Fibroblast of villous mesenchyme (primary cell): ENCODE measurements around the gene RELL1. TPM values are rescaled to one million over a fixed set of nuclear protein-coding genes. Genes with fewer than 3 reads are reported as not detected.

Source experiments
- DNase-seq: peaks from one replicate; pipeline ENCODE4 v3.0.0-alpha.2; 2010; ENCODE audit warnings: low read depth
- H3K4me3 ChIP-seq: 2 replicates; pipeline ENCODE4 v1.5.1; 2011; ENCODE audit warnings: low read depth, mild to moderate bottlenecking, low read length
- total RNA-seq: library from RNA; depleted of rRNA; stranded (reverse); fragments of >200 nt; gene quantifications from 2 replicates; pipeline ENCODE4 v1.2.3, GENCODE V29; 2012
- TF ChIP-seq, protein P1 (sequence below): IDR thresholded peaks from 2 replicates; pipeline ENCODE4 v1.5.1; 2012; ENCODE audit warnings: low read depth, mild to moderate bottlenecking, low read length; ENCODE audit not compliant: insufficient read depth

Gene RELL1
- total RNA-seq, 1 donor = 66.5 TPM

DNA sequence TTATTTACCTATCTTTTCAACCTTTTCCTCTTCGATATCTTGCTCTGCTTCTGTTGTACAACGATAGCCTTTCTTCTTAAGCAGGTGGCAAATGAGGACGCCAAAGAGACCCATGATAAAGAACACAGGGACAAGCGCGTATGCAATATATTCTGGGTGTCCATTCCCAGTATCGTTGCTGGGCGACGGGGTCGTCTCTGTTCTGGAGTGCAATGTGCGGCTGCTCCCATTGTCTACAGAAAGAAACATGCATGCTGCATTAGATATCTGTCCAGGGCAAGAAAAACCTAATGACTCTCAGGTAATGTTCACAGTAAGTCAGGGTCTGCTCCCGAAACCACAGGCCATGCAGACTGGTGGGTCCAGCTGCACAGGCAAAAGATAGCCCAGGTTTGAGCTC is 36.9 kb downstream of the RELL1 start:
- DNase-seq = no peak

DNA sequence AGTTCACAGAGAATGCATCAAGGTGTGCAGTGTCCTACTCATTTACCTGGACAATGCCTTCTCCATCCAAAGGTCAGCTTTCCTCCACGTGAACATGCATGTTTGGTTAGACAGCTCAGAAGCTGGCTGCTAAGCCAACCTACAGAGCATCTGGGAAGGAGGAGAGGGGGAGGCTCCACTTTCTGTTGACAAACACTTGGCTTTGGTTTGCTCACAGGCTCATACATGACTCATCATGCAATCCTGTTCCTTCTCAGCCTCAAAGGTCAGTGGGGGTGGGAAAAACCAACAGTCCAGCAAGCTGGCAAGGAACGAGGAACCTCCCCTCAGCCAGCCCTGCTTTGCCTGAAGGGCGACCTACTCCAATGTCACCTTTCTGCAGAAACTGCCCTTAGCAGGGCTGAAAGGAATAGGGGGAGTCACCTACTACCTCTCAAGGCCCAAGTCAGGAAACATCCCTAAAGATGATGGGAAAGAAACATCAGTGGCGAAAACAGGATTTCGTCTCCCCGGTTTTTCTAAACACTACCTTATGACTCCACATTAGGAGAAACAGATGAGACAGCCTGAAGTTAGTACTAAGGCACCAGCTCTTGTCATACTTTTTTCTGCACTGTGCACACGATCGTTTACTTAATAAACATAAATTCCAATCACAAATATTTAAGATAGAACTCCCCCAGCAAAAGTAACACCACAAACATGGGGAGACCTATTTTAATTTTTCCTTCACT is 37.9 kb downstream of the RELL1 start:
- TF ChIP-seq, protein P1, sequence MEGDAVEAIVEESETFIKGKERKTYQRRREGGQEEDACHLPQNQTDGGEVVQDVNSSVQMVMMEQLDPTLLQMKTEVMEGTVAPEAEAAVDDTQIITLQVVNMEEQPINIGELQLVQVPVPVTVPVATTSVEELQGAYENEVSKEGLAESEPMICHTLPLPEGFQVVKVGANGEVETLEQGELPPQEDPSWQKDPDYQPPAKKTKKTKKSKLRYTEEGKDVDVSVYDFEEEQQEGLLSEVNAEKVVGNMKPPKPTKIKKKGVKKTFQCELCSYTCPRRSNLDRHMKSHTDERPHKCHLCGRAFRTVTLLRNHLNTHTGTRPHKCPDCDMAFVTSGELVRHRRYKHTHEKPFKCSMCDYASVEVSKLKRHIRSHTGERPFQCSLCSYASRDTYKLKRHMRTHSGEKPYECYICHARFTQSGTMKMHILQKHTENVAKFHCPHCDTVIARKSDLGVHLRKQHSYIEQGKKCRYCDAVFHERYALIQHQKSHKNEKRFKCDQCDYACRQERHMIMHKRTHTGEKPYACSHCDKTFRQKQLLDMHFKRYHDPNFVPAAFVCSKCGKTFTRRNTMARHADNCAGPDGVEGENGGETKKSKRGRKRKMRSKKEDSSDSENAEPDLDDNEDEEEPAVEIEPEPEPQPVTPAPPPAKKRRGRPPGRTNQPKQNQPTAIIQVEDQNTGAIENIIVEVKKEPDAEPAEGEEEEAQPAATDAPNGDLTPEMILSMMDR = no peak
- DNase-seq = peak; percentile 97
- peak overlapping the region; percentile 21 for H3K4me3 ChIP-seq

More for the DNA sequence above, 36.9 kb downstream of the RELL1 start:
- TF ChIP-seq, protein P1 = no peak
- no peak overlapping the region for H3K4me3 ChIP-seq

DNA sequence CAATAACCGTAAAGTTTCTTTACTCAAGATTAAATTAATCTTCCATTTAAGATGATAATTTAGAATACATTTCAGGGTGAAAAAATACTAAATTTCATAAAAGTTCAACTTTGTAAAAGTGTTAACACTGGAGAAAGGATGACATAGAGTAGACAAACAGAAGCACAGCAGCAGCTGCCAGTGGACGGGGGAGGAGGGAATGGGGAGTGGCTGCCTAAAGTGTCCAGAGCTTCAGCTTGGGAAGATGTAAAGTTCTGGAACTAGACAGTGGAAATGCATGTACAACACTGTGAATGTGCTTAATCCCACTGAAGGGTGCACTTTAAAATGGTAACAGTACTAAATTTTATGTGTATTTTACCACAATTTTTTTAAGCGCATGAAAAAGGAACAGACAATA is 39.9 kb downstream of the RELL1 start:
- no peak overlapping the region for H3K4me3 ChIP-seq
- TF ChIP-seq, protein P1 = no peak
- no peak for DNase-seq

DNA sequence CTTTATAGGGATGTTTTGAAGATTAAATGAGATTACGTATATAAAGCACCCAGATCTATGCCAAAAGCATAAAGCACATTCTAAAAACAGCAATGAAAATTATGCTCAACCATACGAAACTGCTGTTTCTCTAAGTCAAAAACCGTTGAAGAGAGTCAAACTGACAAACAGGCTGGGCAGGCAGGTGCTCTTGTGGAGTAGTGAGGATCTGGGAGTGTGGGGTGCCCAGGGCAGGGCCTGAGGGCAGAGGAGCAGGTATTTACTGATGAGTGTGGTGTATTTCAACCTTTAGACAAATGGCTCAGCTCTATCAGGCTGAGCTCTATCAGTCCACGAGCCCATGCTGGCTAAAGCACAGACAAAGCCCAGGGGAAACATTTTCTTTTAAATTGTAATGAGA is 40.4 kb downstream of the RELL1 start:
- DNase-seq = no peak
- TF ChIP-seq, protein P1 = no peak
- H3K4me3 ChIP-seq = no peak overlapping the region

DNA sequence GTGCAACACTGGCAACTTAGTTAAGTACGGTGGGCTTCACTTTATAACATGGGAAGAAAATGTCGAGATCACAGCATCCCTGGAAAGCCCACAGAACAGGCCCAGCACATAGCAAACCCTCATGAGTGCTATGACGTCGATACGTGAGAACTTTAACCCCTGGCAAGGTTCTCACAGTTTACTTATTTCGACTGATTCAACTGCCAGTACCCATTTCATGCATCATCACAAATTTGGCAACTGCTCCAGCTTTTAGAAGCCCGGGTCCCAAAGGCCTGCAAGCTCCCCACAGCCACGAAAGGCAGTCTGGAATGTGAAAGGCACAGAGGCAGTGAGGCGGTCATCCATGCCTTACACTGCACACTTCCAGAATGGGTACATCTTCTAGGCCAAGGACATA is 41.2 kb downstream of the RELL1 start:
- TF ChIP-seq, protein P1 = no peak
- no peak overlapping the region for H3K4me3 ChIP-seq
- peak; percentile 51 for DNase-seq

DNA sequence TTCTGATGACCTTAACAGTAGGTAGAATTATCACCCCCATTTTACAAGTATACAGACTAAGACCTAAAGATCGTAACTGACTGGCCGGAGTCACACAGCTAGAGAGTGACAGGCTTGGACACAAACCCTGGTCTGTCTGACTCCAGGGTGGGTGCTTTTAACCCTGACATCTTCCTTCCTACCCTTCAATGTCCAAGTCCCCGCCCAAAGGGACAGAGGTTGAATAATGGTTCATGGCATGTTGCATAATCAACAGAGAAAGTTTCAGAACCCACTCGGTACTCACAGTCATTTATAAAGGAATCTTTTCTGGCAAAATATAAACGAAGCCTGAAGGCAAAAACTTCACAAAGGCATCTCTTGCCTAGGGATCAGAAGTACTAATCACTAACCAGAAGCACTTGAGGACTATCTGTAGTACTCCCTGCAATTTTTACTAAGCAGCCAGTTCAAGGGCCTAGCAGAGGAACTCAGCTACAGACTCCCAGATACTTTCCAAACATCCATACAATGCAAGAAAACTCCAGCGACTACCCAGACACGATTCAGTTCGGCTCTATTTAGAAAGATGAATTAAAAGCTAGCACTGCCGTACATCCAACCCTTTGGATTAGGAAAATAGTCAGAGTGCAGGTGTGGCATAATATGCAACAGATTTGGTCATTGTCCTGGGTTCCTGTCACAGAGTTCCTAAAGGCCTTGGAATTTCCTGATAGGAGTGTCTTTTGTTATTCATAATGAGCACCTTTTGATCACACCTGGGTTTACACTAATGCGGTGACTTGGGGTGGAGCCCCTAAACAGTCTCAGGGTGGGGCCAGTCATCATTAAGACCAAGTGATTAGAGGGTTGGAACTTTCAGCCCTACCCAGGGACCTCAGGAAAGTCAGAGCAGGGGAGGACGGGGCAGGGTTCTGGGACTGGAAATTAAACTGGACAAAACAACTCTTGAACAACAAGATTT is 44.0 kb downstream of the RELL1 start:
- DNase-seq = peak; percentile 31
- TF ChIP-seq, protein P1 = no peak
- H3K4me3 ChIP-seq = no peak overlapping the region
